Fibroblast of mammary gland (primary cell): Measurements from ENCODE around the gene HOXA13.

Experiments
- DNase-seq: peaks from one replicate; pipeline ENCODE4 v3.0.0-alpha.2; 2010; ENCODE audit warnings: low read depth
- H3K4me3 ChIP-seq: 2 replicates; pipeline ENCODE4 v1.5.1; 2011; ENCODE audit warnings: low read depth, mild to moderate bottlenecking, low read length, moderate library complexity; ENCODE audit not compliant: control insufficient read depth
- TF ChIP-seq, protein P1 (sequence below): conservative IDR thresholded peaks from 2 replicates; pipeline ENCODE4 v1.5.1; 2011; ENCODE audit warnings: low read depth, low read length, inconsistent platforms; ENCODE audit not compliant: control insufficient read depth, insufficient read depth

The HOXA13 gene

DNA sequence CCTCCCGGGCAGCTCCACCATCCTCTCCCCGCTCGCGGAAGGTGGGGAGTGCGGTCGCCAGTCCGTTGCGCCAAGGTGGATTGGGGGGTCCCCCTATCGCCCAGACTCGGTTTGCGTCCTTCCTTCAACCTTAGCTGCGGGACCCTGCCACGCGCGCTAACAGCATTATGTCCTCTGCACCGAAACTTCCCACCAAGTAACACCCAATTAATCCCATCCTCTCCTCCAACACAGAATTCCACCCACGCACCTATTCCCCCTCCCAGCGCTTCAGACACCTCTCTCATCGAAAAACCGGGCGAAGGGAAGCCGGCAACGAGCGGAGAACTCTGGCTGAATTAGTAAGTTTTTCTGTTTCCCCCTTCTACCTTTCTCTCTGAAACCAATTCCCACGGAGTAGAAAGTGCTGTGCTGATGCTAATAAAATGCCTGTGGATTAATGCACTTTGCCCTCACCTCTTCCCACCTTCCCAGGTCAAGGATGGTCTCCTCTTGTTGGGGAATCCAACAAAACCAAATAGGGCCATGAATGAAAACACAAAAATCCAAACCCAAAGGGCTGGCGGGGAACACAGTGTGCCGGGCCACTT, 48.5 kb downstream of the HOXA13 start:
- TF ChIP-seq, protein P1, sequence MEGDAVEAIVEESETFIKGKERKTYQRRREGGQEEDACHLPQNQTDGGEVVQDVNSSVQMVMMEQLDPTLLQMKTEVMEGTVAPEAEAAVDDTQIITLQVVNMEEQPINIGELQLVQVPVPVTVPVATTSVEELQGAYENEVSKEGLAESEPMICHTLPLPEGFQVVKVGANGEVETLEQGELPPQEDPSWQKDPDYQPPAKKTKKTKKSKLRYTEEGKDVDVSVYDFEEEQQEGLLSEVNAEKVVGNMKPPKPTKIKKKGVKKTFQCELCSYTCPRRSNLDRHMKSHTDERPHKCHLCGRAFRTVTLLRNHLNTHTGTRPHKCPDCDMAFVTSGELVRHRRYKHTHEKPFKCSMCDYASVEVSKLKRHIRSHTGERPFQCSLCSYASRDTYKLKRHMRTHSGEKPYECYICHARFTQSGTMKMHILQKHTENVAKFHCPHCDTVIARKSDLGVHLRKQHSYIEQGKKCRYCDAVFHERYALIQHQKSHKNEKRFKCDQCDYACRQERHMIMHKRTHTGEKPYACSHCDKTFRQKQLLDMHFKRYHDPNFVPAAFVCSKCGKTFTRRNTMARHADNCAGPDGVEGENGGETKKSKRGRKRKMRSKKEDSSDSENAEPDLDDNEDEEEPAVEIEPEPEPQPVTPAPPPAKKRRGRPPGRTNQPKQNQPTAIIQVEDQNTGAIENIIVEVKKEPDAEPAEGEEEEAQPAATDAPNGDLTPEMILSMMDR, result no peak
- H3K4me3 ChIP-seq, result peak overlapping the region; percentile 72
- peak; percentile 22 for DNase-seq

DNA sequence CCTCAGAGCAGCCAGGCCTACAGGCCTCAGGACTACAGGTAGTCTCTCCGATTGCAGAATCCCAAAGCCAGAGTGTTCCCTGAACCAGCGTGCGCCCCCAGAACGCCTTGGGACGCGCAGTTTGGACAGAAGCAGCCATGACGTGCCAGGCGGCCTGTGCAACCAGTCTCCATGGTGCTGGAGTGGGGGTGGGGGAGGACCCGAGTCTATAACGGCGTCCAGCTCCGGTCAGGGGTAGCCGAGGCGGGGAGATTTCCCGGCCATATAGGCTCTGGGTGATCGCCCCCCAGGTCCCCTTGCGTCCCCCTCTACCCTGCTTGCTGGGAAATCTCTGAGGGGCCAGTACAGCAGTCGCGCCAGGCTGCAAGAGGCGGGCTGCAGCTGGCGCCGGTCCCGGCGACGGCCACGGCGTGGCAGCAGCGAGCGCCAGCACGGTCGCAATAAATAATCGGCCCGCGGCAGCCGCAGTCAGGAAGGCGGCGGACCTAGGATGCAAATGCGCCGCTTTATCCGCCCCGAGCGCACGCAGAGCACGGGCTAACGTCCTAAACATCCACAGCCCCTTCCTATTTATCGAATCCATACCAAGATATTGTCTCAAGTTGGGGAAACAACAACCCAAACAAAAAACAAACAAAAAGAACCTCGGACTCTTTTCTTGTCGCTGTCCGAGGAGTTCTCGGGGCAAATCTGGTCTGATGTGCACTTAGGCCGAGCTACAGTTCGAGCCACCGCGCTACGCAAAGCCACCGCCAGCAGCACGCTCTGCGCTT, 49.1 kb downstream of the HOXA13 start:
- TF ChIP-seq, protein P1, result no peak
- peak overlapping the region; percentile 72 for H3K4me3 ChIP-seq
- DNase-seq, result peak; percentile 81

DNA sequence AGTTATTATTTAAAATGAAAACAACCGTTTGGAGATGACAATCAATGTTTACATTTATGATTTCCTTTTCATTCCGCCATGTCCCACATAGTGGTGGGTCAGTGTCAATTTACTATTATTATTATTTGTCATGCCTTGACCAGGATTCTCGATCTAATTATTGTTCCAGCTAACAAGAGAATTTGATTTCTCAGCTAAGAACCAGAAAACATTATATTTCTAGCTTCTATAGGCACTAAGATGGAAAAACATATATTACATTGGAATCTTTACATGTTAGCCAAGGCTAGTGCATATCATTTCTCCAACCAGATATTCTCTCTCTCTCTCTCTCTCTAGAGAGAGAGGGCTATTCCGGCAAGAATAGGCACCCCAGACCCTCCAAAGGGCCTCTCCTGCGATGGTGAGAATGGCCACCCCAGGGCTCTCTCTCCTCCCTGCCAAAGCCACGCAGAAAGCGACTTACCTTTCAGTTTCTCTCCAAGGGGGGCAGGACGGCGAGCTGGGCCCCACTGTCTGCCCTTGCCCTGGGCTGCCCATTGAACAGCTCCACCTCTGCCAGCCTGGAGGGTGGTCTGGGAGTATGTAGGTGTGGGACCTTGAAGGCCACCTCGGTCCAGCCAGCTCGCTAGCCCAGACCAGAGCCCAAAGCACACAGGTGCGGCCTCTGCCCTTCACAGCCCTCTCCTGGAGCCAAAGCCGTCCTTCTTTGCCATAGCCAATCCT, 49.9 kb downstream of the HOXA13 start:
- TF ChIP-seq, protein P1, result no peak
- peak overlapping the region; percentile 72 for H3K4me3 ChIP-seq
- DNase-seq, result no peak

DNA sequence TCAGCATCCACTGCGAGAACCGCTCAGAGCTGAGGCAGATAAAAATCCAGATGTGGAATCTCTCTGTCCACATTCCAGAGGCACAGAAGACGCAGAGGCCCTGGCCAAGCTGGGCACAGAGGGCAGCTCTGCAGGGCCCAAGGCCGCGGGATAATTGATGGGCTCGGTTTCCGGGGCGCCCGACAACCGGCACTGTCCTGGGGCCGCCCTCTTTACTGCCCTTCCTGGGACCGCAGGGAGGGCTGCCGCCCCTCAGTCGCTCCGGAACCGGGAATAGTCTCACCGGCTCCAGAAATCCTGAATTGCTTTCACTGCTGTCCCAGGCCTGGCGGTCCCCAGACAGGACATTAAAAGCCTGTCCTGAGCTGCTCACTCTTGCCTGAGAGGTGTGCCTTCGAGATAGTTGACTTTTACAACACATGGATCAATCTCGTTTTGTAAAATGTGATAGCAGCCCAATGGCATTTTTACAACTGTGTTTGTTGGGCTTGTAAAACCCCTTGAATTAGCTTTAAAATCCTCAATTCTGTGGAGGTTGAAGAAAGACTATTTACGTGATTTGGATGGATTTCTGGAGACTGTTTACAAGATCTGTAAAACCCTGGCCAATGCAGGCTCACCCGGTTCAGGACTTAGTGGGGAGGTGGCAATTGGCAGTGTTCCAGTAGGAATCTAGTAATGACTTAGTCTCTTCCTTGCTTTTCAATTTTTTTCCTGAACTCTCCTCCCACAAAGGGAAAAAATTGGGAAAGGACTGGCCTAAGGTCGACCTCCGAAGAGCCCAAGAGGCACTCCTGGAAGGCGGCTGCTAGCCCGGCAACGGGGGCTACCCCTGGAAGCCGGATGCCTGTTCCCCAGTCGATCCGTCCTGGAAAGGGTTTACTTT, 50.9 kb downstream of the HOXA13 start:
- peak overlapping the region; percentile 72 for H3K4me3 ChIP-seq
- TF ChIP-seq, protein P1, result no peak
- peak; percentile 80 for DNase-seq

DNA sequence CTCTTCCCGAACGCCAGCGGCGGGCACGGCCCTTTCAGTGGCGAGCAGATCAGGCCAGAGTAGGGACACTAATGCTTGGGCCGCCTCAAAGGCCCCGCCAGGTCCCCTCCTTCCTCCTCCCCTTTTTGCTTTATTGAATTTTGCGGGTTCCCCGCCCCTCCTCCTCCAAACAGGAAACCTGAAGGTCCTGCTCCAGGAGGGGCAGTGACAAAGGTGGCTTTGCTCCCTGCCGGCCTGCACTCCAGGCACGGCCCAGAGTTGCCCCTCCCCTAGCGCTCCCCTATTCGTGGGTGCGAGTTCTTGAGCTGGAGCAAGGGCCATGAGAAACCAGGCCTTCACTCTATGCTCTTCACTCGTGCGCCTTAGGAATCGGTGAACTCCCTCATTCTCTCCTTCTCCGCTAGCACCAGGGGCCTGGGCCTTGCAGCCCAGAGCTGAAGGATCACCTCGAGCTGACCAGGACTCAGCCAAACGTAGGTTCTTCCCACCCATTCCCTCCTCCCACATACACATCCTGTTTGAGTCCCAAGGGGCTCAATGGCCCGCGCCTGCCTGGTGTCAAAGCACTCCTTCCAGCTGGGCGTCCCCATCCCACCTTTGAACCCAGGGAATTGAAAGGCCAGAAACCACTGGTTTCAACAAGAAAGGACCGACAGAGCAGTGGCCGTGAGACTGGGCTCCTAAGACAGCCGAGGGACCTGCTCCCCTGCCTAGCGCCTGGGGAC, 51.7 kb downstream of the HOXA13 start:
- TF ChIP-seq, protein P1, result no peak
- peak; percentile 68 for DNase-seq
- H3K4me3 ChIP-seq, result peak overlapping the region; percentile 72
